Measurements from ENCODE around the gene FAM53A. TPM values are rescaled to one million over a fixed set of nuclear protein-coding genes. Genes with fewer than 3 reads are reported as not detected.

The FAM53A gene
- total and polyA plus RNA-seq, 2 donors (not counting 1 experiment from before 2014, with no cell fraction given), result 0.65 to 0.99 TPM

- H3K9me3 ChIP-seq (ENCODE audit: control insufficient read depth, insufficient read depth, low read depth, low read length), result no peaks in the 10 kb centered on the region
- no peaks in the 10 kb centered on the region for H4K20me1 ChIP-seq (ENCODE audit: control insufficient read depth, extremely low read depth, insufficient read depth, low read length)
- H3K4me3 ChIP-seq (replicated peaks in 1 of 4; ENCODE audit: control extremely low read depth in 1 of 4, insufficient read depth in 1 of 4, low read depth in 3 of 4, low read length in 4 of 4), result no peak overlapping the region
- no peaks in the 10 kb centered on the region for H3K4me1 ChIP-seq (ENCODE audit: control insufficient read depth, extremely low read depth, insufficient read depth, low read length)
- no peak overlapping the region for H3K9ac ChIP-seq (ENCODE audit: insufficient read depth, low read length)
- DNase-seq (ENCODE audit: low read depth in 2 of 2), result no peak
- H3K27ac ChIP-seq (ENCODE audit: insufficient read depth, low read length), result no peak overlapping the region
- H2AFZ ChIP-seq (ENCODE audit: low read length), result no peak overlapping the region
- no peak for TF ChIP-seq EZH2 (IDR thresholded peaks at IDR 0.05; ENCODE audit: low read length, missing control alignments)
- H3K27me3 ChIP-seq (ENCODE audit: control insufficient read depth, insufficient read depth, low read length), result no peaks in the 10 kb centered on the region
- no peaks in the 10 kb centered on the region for H3K79me2 ChIP-seq (ENCODE audit: control insufficient read depth, insufficient read depth, low read length)
- H3K36me3 ChIP-seq (ENCODE audit: control insufficient read depth, insufficient read depth, low read length), result no peaks in the 10 kb centered on the region
- no peak overlapping the region for H3K4me2 ChIP-seq (ENCODE audit: extremely low read depth, insufficient read depth, low read length)
These were observed 86.8 kb downstream of the FAM53A start for GRCh38 chr4:1597021-1597931.

- Histone ChIP-seq H3K4me3 (replicated peaks in 1 of 4; ENCODE audit: control extremely low read depth in 1 of 4, insufficient read depth in 1 of 4, low read depth in 3 of 4, low read length in 4 of 4) (no peak overlapping the region), H3K79me2 (ENCODE audit: control insufficient read depth, insufficient read depth, low read length) (no peaks in the 10 kb centered on the region), H3K4me1 (ENCODE audit: control insufficient read depth, extremely low read depth, insufficient read depth, low read length) (no peaks in the 10 kb centered on the region), H3K27ac (ENCODE audit: insufficient read depth, low read length) (no peak overlapping the region), H3K9ac (ENCODE audit: insufficient read depth, low read length) (no peak overlapping the region), H2AFZ (ENCODE audit: low read length) (no peak overlapping the region), H3K4me2 (ENCODE audit: extremely low read depth, insufficient read depth, low read length) (no peak overlapping the region), H4K20me1 (ENCODE audit: control insufficient read depth, extremely low read depth, insufficient read depth, low read length) (no peaks in the 10 kb centered on the region), H3K36me3 (ENCODE audit: control insufficient read depth, insufficient read depth, low read length) (no peaks in the 10 kb centered on the region), H3K9me3 (ENCODE audit: control insufficient read depth, insufficient read depth, low read depth, low read length) (no peaks in the 10 kb centered on the region), H3K27me3 (ENCODE audit: control insufficient read depth, insufficient read depth, low read length) (no peaks in the 10 kb centered on the region)
- TF ChIP-seq CTCF (conservative IDR thresholded peaks at IDR 0.05 in 1 of 2, IDR thresholded peaks at IDR 0.05 in 1 of 2; ENCODE audit: low read depth in 1 of 2, low read length in 2 of 2), result peak in 1 of 2 donors; percentile 8
- no peak for TF ChIP-seq EZH2 (IDR thresholded peaks at IDR 0.05; ENCODE audit: low read length, missing control alignments)
- no peak for DNase-seq (ENCODE audit: low read depth in 2 of 2)
These were observed 87.7 kb downstream of the FAM53A start for GRCh38 chr4:1596393-1596792.

- H2AFZ ChIP-seq (ENCODE audit: low read length), result no peak overlapping the region
- no peak overlapping the region for H3K4me2 ChIP-seq (ENCODE audit: extremely low read depth, insufficient read depth, low read length)
- no peak for DNase-seq (ENCODE audit: low read depth in 2 of 2)
- H3K79me2 ChIP-seq (ENCODE audit: control insufficient read depth, insufficient read depth, low read length), result no peaks in the 10 kb centered on the region
- H3K36me3 ChIP-seq (ENCODE audit: control insufficient read depth, insufficient read depth, low read length), result no peaks in the 10 kb centered on the region
- no peaks in the 10 kb centered on the region for H3K9me3 ChIP-seq (ENCODE audit: control insufficient read depth, insufficient read depth, low read depth, low read length)
- no peaks in the 10 kb centered on the region for H3K27me3 ChIP-seq (ENCODE audit: control insufficient read depth, insufficient read depth, low read length)
- TF ChIP-seq CTCF (conservative IDR thresholded peaks at IDR 0.05 in 1 of 2, IDR thresholded peaks at IDR 0.05 in 1 of 2; ENCODE audit: low read depth in 1 of 2, low read length in 2 of 2) (no peak), EZH2 (IDR thresholded peaks at IDR 0.05; ENCODE audit: low read length, missing control alignments) (no peak)
- no peak overlapping the region for H3K27ac ChIP-seq (ENCODE audit: insufficient read depth, low read length)
- no peaks in the 10 kb centered on the region for H4K20me1 ChIP-seq (ENCODE audit: control insufficient read depth, extremely low read depth, insufficient read depth, low read length)
- H3K4me3 ChIP-seq (replicated peaks in 1 of 4; ENCODE audit: control extremely low read depth in 1 of 4, insufficient read depth in 1 of 4, low read depth in 3 of 4, low read length in 4 of 4), result no peak overlapping the region
- no peak overlapping the region for H3K9ac ChIP-seq (ENCODE audit: insufficient read depth, low read length)
- H3K4me1 ChIP-seq (ENCODE audit: control insufficient read depth, extremely low read depth, insufficient read depth, low read length), result no peaks in the 10 kb centered on the region
These were observed 88.3 kb downstream of the FAM53A start for GRCh38 chr4:1595789-1596325.

Measured in fibroblast of lung (primary cell).